SK-N-SH treated with all-trans-retinoic acid at 6 μM for 48 hours (cell line): ENCODE data around the gene DLG2.

Source experiments
- ATAC-seq: fragments of 200-7000 bp; cut with Tn5 transposase; 3 replicates; pipeline ENCODE4 v1.9.1; 2020; ENCODE audit warnings: mild to moderate bottlenecking, moderate library complexity
- ARNTL ChIP-seq: fragments of 450-650 bp; formaldehyde crosslinking; IDR thresholded peaks from 2 replicates; pipeline ENCODE4 v1.5.0; 2020; ENCODE audit warnings: low read depth, mild to moderate bottlenecking, moderate library complexity, borderline replicate concordance
- BACH2 ChIP-seq: fragments of 250-450 bp; sonication (Bioruptor Pico); IDR thresholded peaks from 2 replicates; pipeline ENCODE4 v1.9.0; 2021; ENCODE audit warnings: mild to moderate bottlenecking, borderline replicate concordance
- CSDC2 ChIP-seq: fragments of 250-450 bp; sonication (Bioruptor Pico); IDR thresholded peaks from 2 replicates; pipeline ENCODE4 v1.5.0; 2020; ENCODE audit warnings: mild to moderate bottlenecking, moderate library complexity
- CSRNP3 ChIP-seq: fragments of 250-450 bp; sonication (Bioruptor Pico); IDR thresholded peaks from 2 replicates; pipeline ENCODE4 v1.5.1; 2021; ENCODE audit warnings: mild to moderate bottlenecking, moderate library complexity
- ESRRG ChIP-seq: fragments of 250-450 bp; sonication (Bioruptor Pico); IDR thresholded peaks from 2 replicates; pipeline ENCODE4 v1.6.1; 2021; ENCODE audit warnings: mild to moderate bottlenecking
- GLIS3 ChIP-seq: fragments of 250-450 bp; sonication (Bioruptor Pico); IDR thresholded peaks from 2 replicates; pipeline ENCODE4 v1.5.0; 2020; ENCODE audit warnings: mild to moderate bottlenecking, moderate library complexity
- ISL1 ChIP-seq: fragments of 250-450 bp; sonication (Bioruptor Pico); IDR thresholded peaks from 2 replicates; pipeline ENCODE4 v2.1.2; 2022; ENCODE audit warnings: mild to moderate bottlenecking, moderate library complexity
- OSR1 ChIP-seq: fragments of 250-450 bp; sonication (Bioruptor Pico); IDR thresholded peaks from 2 replicates; pipeline ENCODE4 v1.8.0; 2022; ENCODE audit warnings: moderate library complexity, mild to moderate bottlenecking, inconsistent platforms
- PATZ1 ChIP-seq: fragments of 250-450 bp; sonication (Bioruptor Pico); IDR thresholded peaks from 2 replicates; pipeline ENCODE4 v1.8.0; 2020; ENCODE audit warnings: mild to moderate bottlenecking, moderate library complexity, borderline replicate concordance
- PPARA ChIP-seq: fragments of 250-450 bp; sonication (Bioruptor Pico); IDR thresholded peaks from 2 replicates; pipeline ENCODE4 v1.5.0; 2020; ENCODE audit warnings: mild to moderate bottlenecking, borderline replicate concordance
- RARB ChIP-seq: fragments of 250-450 bp; sonication (Bioruptor Pico); IDR thresholded peaks from 2 replicates; pipeline ENCODE4 v1.8.0; 2021; ENCODE audit warnings: mild to moderate bottlenecking, moderate library complexity
- SNAI2 ChIP-seq: fragments of 250-450 bp; sonication (Bioruptor Pico); IDR thresholded peaks from 2 replicates; pipeline ENCODE4 v1.5.0; 2020; ENCODE audit warnings: mild to moderate bottlenecking, moderate library complexity
- TCF4 ChIP-seq: fragments of 250-450 bp; sonication (Bioruptor Pico); IDR thresholded peaks from 2 replicates; pipeline ENCODE4 v1.8.0; 2021; ENCODE audit warnings: mild to moderate bottlenecking, moderate library complexity, borderline replicate concordance
- TOX ChIP-seq: fragments of 250-450 bp; sonication (Bioruptor Pico); IDR thresholded peaks from 2 replicates; pipeline ENCODE4 v1.8.0; 2021; ENCODE audit warnings: mild to moderate bottlenecking, moderate library complexity, borderline replicate concordance
- ZC3H10 ChIP-seq: fragments of 250-450 bp; sonication (Bioruptor Pico); IDR thresholded peaks from 2 replicates; pipeline ENCODE4 v1.5.1; 2021; ENCODE audit warnings: mild to moderate bottlenecking, moderate library complexity
- ZFP3 ChIP-seq: fragments of 250-450 bp; sonication (Bioruptor Pico); IDR thresholded peaks from 2 replicates; pipeline ENCODE4 v1.5.0; 2020; ENCODE audit warnings: mild to moderate bottlenecking, moderate library complexity
- ZNF565 ChIP-seq: fragments of 450-650 bp; formaldehyde crosslinking; conservative IDR thresholded peaks from 2 replicates; pipeline ENCODE4 v1.5.0; 2020; ENCODE audit warnings: low read depth, mild to moderate bottlenecking, moderate library complexity
- ZNF70 ChIP-seq: fragments of 450-650 bp; formaldehyde crosslinking; IDR thresholded peaks from 2 replicates; pipeline ENCODE4 v1.5.0; 2020; ENCODE audit warnings: mild to moderate bottlenecking, moderate library complexity
- TF ChIP-seq, protein P1 (sequence below): fragments of 250-450 bp; sonication (Bioruptor Pico); IDR thresholded peaks from 2 replicates; pipeline ENCODE4 v1.5.0; 2020; ENCODE audit warnings: mild to moderate bottlenecking, moderate library complexity

DLG2 gene

GRCh38 chr11:83511646-83512045 is 2115.5 kb downstream of the DLG2 start (continued):
- TF ChIP-seq, protein P1, sequence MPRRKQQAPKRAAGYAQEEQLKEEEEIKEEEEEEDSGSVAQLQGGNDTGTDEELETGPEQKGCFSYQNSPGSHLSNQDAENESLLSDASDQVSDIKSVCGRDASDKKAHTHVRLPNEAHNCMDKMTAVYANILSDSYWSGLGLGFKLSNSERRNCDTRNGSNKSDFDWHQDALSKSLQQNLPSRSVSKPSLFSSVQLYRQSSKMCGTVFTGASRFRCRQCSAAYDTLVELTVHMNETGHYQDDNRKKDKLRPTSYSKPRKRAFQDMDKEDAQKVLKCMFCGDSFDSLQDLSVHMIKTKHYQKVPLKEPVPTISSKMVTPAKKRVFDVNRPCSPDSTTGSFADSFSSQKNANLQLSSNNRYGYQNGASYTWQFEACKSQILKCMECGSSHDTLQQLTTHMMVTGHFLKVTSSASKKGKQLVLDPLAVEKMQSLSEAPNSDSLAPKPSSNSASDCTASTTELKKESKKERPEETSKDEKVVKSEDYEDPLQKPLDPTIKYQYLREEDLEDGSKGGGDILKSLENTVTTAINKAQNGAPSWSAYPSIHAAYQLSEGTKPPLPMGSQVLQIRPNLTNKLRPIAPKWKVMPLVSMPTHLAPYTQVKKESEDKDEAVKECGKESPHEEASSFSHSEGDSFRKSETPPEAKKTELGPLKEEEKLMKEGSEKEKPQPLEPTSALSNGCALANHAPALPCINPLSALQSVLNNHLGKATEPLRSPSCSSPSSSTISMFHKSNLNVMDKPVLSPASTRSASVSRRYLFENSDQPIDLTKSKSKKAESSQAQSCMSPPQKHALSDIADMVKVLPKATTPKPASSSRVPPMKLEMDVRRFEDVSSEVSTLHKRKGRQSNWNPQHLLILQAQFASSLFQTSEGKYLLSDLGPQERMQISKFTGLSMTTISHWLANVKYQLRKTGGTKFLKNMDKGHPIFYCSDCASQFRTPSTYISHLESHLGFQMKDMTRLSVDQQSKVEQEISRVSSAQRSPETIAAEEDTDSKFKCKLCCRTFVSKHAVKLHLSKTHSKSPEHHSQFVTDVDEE (CRISPR knock-in tag) = no peak
- TF ChIP-seq RARB (CRISPR knock-in tag) (no peak), OSR1 (CRISPR knock-in tag) (no peak), TCF4 (CRISPR knock-in tag) (no peak)

DNA sequence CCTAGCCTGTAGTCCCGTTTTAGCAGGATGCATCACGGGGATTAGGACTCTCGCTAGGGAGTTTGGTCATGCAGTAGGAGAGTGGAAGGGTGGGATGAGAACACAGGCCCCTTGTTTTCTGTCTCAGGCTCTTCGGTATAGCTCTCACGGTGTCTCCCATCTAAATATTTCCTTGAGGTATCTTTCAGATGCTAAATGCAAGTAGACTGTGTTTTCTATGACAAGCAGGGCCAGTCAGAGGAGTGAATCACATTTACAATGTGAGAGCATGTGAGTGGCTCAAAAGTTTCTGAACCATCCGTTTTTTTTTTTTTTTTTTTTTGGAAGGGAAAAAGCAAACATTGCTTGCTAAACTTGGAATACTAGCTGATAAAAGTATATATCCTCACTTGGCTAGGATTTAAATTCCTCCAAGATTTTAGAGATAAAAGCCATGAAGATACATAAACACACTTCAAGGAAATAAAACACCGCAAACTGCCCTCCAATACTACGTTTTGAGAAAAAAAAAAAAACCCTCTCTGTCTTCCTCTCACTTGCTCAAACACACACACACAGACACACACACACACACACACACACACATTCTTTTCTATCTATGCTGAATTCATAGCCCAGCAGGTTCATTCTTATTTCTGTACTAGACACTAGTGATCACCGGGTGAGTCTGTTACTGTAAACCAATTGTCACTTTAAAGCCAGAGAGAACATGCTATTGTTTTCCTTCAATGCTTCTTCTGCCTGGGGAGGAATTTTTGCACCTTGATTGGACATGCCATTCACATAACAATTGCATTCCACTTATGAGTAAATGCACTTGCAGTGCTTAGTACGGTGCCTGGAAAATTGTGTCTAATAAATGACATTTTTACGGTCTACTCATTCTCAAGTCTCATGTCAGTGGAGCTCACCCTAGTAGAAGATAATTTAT is 2116.3 kb downstream of the DLG2 start:
- ATAC-seq = no peak
- TF ChIP-seq ARNTL (no peak), GLIS3 (CRISPR knock-in tag) (no peak), ESRRG (no peak), BACH2 (CRISPR knock-in tag) (no peak), ZNF70 (no peak), PPARA (CRISPR knock-in tag) (no peak), ZFP3 (CRISPR knock-in tag) (no peak), ISL1 (CRISPR knock-in tag) (no peak), SNAI2 (CRISPR knock-in tag) (no peak), TOX (no peak), CSDC2 (CRISPR knock-in tag) (no peak)
- TF ChIP-seq, protein P1 (CRISPR knock-in tag) = no peak

- ATAC-seq = no peak
- no peak for TF ChIP-seq TOX
Observed at GRCh38 chr11:83508804-83509203, 2118.3 kb downstream of the DLG2 start.

DNA sequence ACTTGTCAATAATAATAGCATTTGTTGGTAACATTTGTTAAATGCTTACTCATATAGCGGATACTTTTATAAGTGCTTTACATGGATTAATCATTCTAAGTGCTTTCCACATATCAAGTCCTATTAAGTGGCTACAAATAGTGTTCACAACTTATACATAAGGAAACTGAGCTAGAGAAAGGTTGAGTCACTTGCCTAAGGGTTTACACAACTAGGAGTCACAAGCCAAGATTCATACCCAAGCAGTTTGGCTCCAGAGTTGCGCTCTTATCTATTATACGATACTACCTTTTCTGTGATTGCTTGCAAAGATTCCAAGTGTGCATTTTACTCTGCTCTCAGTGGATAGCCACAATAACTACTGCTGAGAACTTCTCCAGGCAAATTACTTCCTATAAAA is 2125.1 kb downstream of the DLG2 start:
- ATAC-seq = no peak
- TF ChIP-seq GLIS3 (CRISPR knock-in tag) (no peak), ZNF70 (no peak)

DNA sequence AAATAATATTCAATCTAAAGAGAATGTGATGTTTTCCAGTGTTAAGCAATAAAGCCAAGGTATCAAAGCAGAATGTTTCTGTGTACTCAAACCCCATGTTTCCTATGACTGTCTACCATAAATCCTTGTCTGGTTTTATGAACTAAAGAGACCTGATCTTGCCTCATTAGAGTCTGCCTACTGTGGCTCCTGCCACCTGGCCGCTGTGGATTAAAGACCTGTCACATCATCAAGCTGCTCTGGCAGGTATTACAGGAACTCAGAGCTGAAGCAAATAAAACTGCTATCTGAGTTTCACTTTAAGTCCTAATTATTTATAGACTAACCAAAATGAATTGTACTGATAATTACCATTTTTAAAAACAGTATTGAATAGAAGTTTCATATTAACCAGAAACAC is 2133.2 kb downstream of the DLG2 start:
- TF ChIP-seq CSRNP3 (CRISPR knock-in tag) (no peak), GLIS3 (CRISPR knock-in tag) (no peak), ARNTL (no peak), ZNF565 (no peak), PATZ1 (CRISPR knock-in tag) (no peak), TOX (no peak), ESRRG (no peak), CSDC2 (CRISPR knock-in tag) (no peak), OSR1 (CRISPR knock-in tag) (no peak), ZC3H10 (CRISPR knock-in tag) (no peak), TCF4 (CRISPR knock-in tag) (no peak)
- TF ChIP-seq, protein P1 (CRISPR knock-in tag) = no peak
- no peak for ATAC-seq
